Endometrial microvascular endothelial cells (primary cell): ENCODE measurements around the gene LRRC2. TPM values are rescaled to one million over a fixed set of nuclear protein-coding genes. Genes with fewer than 3 reads are reported as not detected.
"Not testable (repeated sequence)": the region's sequence is repeated elsewhere in the genome, so short reads cannot be mapped to it uniquely, and the experiment has no call there.

ENCODE experiments used
- in situ Hi-C: cut with HindIII; loops from 2 replicates; pipeline ENCODE4 v1.10.0; 2017; ENCODE audit warnings: low sequenced_read_pairs, low pct_unique_long_range_greater_than_20kb; ENCODE audit errors: inconsistent ontology term
- total RNA-seq: library from RNA; depleted of rRNA; stranded (reverse); fragments of >200 nt; gene quantifications from one replicate; pipeline ENCODE4 v1.2.3, GENCODE V29; 2015; ENCODE audit errors: inconsistent ontology term

The LRRC2 gene
- total RNA-seq, 1 donor from 2014 or later = 0.37 TPM

GRCh38 chr3:46585799-46586693 lies 19.9 kb upstream of the LRRC2 start:
- in situ Hi-C loops = no loop called here

GRCh38 chr3:46584598-46585467 lies 18.7 kb upstream of the LRRC2 start:
- in situ Hi-C loops = no loop called here

GRCh38 chr3:46580675-46581074 lies 14.6 kb upstream of the LRRC2 start:
- in situ Hi-C loops = no loop called here

- in situ Hi-C loops = no loop called here
Observed at GRCh38 chr3:46579756-46580286, 13.7 kb upstream of the LRRC2 start.

- in situ Hi-C loops = no loop called here
Observed at GRCh38 chr3:46578973-46579755, 13.1 kb upstream of the LRRC2 start.

GRCh38 chr3:46577580-46578249 lies 11.6 kb upstream of the LRRC2 start:
- in situ Hi-C loops = not testable (repeated sequence)

GRCh38 chr3:46576879-46577278 lies 10.8 kb upstream of the LRRC2 start:
- in situ Hi-C loops = no loop called here

- in situ Hi-C loops = no loop called here
Observed at GRCh38 chr3:46576386-46576785, 10.3 kb upstream of the LRRC2 start.

- in situ Hi-C loops = no loop called here
Observed at GRCh38 chr3:46575577-46576222, 9.6 kb upstream of the LRRC2 start.

GRCh38 chr3:46574881-46575576 lies 8.9 kb upstream of the LRRC2 start:
- in situ Hi-C loops = no loop called here

- in situ Hi-C loops = no loop called here
Observed at GRCh38 chr3:46574243-46574646, 8.1 kb upstream of the LRRC2 start.

- in situ Hi-C loops = no loop called here
Observed at GRCh38 chr3:46573701-46574100, 7.6 kb upstream of the LRRC2 start.

- in situ Hi-C loops = no loop called here
Observed at GRCh38 chr3:46571684-46572083, 5.6 kb upstream of the LRRC2 start.

- in situ Hi-C loops = no loop called here
Observed at GRCh38 chr3:46565607-46566039, 479 bp downstream of the LRRC2 start.

GRCh38 chr3:46565077-46565476 lies 1.0 kb downstream of the LRRC2 start:
- in situ Hi-C loops = no loop called here

GRCh38 chr3:46564190-46565021 lies 1.7 kb downstream of the LRRC2 start:
- in situ Hi-C loops = no loop called here
